Ishikawa (cell line): ENCODE data around the gene HOXC9.

Experiments used
- EGR1 ChIP-seq: IDR thresholded peaks from 2 replicates; pipeline ENCODE4 v1.6.1; 2012
- EP300 ChIP-seq: IDR thresholded peaks from 2 replicates; pipeline ENCODE4 v1.6.1; 2012; ENCODE audit warnings: borderline replicate concordance
- MAX ChIP-seq: IDR thresholded peaks from 2 replicates; pipeline ENCODE4 v1.6.1; 2012
- RAD21 ChIP-seq: IDR thresholded peaks from 2 replicates; pipeline ENCODE4 v1.6.1; 2012; ENCODE audit warnings: low read depth
- REST ChIP-seq: IDR thresholded peaks from 2 replicates; pipeline ENCODE4 v1.6.1; 2012; ENCODE audit warnings: low read depth, mild to moderate bottlenecking
- TAF1 ChIP-seq: IDR thresholded peaks from 2 replicates; pipeline ENCODE4 v1.6.1; 2012; ENCODE audit warnings: low read depth, mild to moderate bottlenecking
- TCF12 ChIP-seq: IDR thresholded peaks from 2 replicates; pipeline ENCODE4 v1.6.1; 2012; ENCODE audit warnings: low read depth
- TEAD4 ChIP-seq: IDR thresholded peaks from 2 replicates; pipeline ENCODE4 v1.6.1; 2012

GRCh38 chr12:53963005-53963404, 37.0 kb upstream of the HOXC9 start:
- TF ChIP-seq TCF12 (no peak), EP300 (no peak), MAX (no peak), TEAD4 (no peak), EGR1 (no peak), TAF1 (no peak), REST (no peak), RAD21 (no peak)
